ENCODE data around the gene NSD1.

DNA sequence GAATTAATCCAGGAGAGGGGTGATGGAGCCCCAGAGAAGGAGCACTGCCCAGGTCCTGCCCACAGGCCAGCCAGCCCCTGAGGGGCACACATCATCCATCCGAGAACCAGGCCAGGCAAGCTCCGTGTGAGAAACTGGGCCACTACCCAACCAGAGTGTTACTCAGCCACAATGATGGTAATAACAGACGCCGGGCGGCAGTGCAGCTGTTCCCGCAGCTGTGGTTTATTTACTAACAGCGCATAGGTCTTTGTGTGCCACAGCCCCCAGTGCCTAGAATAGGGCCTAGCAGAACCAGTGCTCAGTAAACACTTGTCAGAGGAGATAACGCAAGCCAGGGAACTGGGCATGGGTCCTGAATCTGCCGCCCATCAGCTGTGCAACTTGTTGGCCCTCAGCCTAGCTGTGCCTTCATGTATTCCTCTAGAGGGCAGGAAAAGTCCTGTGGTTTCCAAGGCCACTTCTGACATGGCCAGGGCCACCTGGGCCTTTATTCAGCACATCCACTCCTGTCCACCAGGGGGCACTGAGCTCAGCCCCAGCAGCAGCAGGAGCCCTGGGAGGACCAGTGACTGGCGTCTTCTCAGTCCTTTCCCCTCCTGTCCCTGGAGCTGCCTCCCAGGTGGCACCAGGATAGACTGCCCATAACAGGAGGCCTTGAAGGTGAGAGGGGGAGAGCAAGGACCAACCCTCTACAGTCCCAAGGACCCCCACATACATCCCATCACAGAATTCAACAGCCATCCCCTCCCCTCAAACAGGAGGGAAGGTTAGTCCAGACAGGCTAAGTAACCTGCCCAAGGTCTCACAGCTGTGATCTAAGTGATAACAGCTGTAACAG lies 176.0 kb downstream of the NSD1 start:
- TF ChIP-seq, protein P1, sequence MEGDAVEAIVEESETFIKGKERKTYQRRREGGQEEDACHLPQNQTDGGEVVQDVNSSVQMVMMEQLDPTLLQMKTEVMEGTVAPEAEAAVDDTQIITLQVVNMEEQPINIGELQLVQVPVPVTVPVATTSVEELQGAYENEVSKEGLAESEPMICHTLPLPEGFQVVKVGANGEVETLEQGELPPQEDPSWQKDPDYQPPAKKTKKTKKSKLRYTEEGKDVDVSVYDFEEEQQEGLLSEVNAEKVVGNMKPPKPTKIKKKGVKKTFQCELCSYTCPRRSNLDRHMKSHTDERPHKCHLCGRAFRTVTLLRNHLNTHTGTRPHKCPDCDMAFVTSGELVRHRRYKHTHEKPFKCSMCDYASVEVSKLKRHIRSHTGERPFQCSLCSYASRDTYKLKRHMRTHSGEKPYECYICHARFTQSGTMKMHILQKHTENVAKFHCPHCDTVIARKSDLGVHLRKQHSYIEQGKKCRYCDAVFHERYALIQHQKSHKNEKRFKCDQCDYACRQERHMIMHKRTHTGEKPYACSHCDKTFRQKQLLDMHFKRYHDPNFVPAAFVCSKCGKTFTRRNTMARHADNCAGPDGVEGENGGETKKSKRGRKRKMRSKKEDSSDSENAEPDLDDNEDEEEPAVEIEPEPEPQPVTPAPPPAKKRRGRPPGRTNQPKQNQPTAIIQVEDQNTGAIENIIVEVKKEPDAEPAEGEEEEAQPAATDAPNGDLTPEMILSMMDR (IDR thresholded peaks at IDR 0.05): peak; percentile 40 to 79 (median 59)
- TF ChIP-seq POLR2AphosphoS5 (IDR thresholded peaks at IDR 0.05) (no peak), EP300 (IDR thresholded peaks at IDR 0.05) (no peak)

Data from sigmoid colon (tissue), 4 donors.